H9 (cell line): ENCODE data around the gene GRID2. TPM values are rescaled to one million over a fixed set of nuclear protein-coding genes. Genes with fewer than 3 reads are reported as not detected.

ENCODE experiments used
- DNase-seq: peaks from one replicate; pipeline ENCODE4 v3.0.0-alpha.2; 2017
- H2AFZ ChIP-seq: one replicate; pipeline ENCODE4 v1.6.1; 2013; ENCODE audit warnings: mild to moderate bottlenecking, low read length, control low read depth, moderate library complexity
- H2AK5ac ChIP-seq: 2 replicates; pipeline ENCODE4 v1.6.1; 2013; ENCODE audit warnings: low read length, control low read depth, mixed read lengths; ENCODE audit not compliant: insufficient read length
- H2BK120ac ChIP-seq: one replicate; pipeline ENCODE4 v1.6.1; 2013; ENCODE audit warnings: low read depth, mild to moderate bottlenecking, low read length, control low read depth, inconsistent platforms; ENCODE audit not compliant: poor library complexity, severe bottlenecking
- H2BK12ac ChIP-seq: 2 replicates; pipeline ENCODE4 v1.6.1; 2013; ENCODE audit warnings: low read length, control low read depth, mixed read lengths, low read depth; ENCODE audit not compliant: insufficient read length
- H2BK15ac ChIP-seq: 2 replicates; pipeline ENCODE4 v1.6.1; 2013; ENCODE audit warnings: low read depth, low read length, control low read depth
- H2BK20ac ChIP-seq: one replicate; pipeline ENCODE4 v1.6.1; 2013; ENCODE audit warnings: low read depth, mild to moderate bottlenecking, low read length, control low read depth, inconsistent platforms; ENCODE audit not compliant: poor library complexity, severe bottlenecking
- H2BK5ac ChIP-seq: 2 replicates; pipeline ENCODE4 v1.6.1; 2013; ENCODE audit warnings: low read length, control low read depth, mixed read lengths; ENCODE audit not compliant: insufficient read length
- H3K14ac ChIP-seq: 2 replicates; pipeline ENCODE4 v1.6.1; 2013; ENCODE audit warnings: low read length, control low read depth; ENCODE audit not compliant: insufficient read depth
- H3K18ac ChIP-seq: 2 replicates; pipeline ENCODE4 v1.6.1; 2013; ENCODE audit warnings: low read depth, mild to moderate bottlenecking, mixed read lengths, low read length, control low read depth; ENCODE audit not compliant: insufficient read length
- H3K23ac ChIP-seq: 2 replicates; pipeline ENCODE4 v1.6.1; 2013; ENCODE audit warnings: low read length, control low read depth, mixed read lengths, low read depth; ENCODE audit not compliant: insufficient read length
- H3K23me2 ChIP-seq: 2 replicates; pipeline ENCODE4 v1.6.1; 2013; ENCODE audit warnings: low read depth, mild to moderate bottlenecking, mixed read lengths, low read length, control low read depth; ENCODE audit not compliant: insufficient read length, poor library complexity, severe bottlenecking
- H3K27ac ChIP-seq: 2 replicates; pipeline ENCODE4 v1.5.1; 2013; ENCODE audit warnings: low read length, control low read depth, mixed read lengths, low read depth; ENCODE audit not compliant: insufficient read length
- H3K27me3 ChIP-seq: 2 replicates; pipeline ENCODE4 v1.6.1; 2013; ENCODE audit warnings: low read length, control low read depth, inconsistent platforms; ENCODE audit not compliant: insufficient read depth
- H3K4ac ChIP-seq: 2 replicates; pipeline ENCODE4 v1.6.1; 2013; ENCODE audit warnings: low read depth, mild to moderate bottlenecking, control low read depth, inconsistent platforms, low read length, moderate library complexity
- H3K4me1 ChIP-seq: 2 replicates; pipeline ENCODE4 v1.6.1; 2013; ENCODE audit warnings: low read length, control low read depth, inconsistent platforms; ENCODE audit not compliant: insufficient read depth
- H3K4me2 ChIP-seq: 2 replicates; pipeline ENCODE4 v1.6.1; 2013; ENCODE audit warnings: low read length, control low read depth, mixed read lengths; ENCODE audit not compliant: insufficient read length, insufficient read depth
- H3K56ac ChIP-seq: 2 replicates; pipeline ENCODE4 v1.6.1; 2013; ENCODE audit warnings: low read depth, mild to moderate bottlenecking, mixed read lengths, low read length, control low read depth; ENCODE audit not compliant: insufficient read length
- H3K79me1 ChIP-seq: 2 replicates; pipeline ENCODE4 v1.6.1; 2013; ENCODE audit warnings: low read depth, mild to moderate bottlenecking, moderate library complexity, low read length, control low read depth, inconsistent platforms; ENCODE audit not compliant: insufficient read depth, poor library complexity, severe bottlenecking
- H3K79me2 ChIP-seq: 2 replicates; pipeline ENCODE4 v1.6.1; 2013; ENCODE audit warnings: low read length, control low read depth, inconsistent platforms; ENCODE audit not compliant: insufficient read depth
- H3K9ac ChIP-seq: 2 replicates; pipeline ENCODE4 v1.6.1; 2013; ENCODE audit warnings: low read length, control low read depth, mixed read lengths; ENCODE audit not compliant: insufficient read length; ENCODE audit errors: extremely low read depth
- H3K9me3 ChIP-seq: one replicate; pipeline ENCODE4 v1.6.1; 2013; ENCODE audit warnings: low read depth, low read length, inconsistent platforms; ENCODE audit not compliant: control insufficient read depth
- H3T11ph ChIP-seq: one replicate; pipeline ENCODE4 v1.6.1; 2013; ENCODE audit warnings: mild to moderate bottlenecking, low read length, control low read depth, inconsistent platforms
- H4K20me1 ChIP-seq: one replicate; pipeline ENCODE4 v1.6.1; 2013; ENCODE audit not compliant: control insufficient read depth, insufficient read length, insufficient read depth
- H4K5ac ChIP-seq: 2 replicates; pipeline ENCODE4 v1.6.1; 2013; ENCODE audit warnings: low read depth, mild to moderate bottlenecking, mixed read lengths, low read length, control low read depth; ENCODE audit not compliant: insufficient read length
- H4K8ac ChIP-seq: replicated peaks from 2 replicates; pipeline ENCODE4 v1.6.1; 2013; ENCODE audit warnings: low read length, control low read depth, mixed read lengths, low read depth; ENCODE audit not compliant: insufficient read length
- H4K91ac ChIP-seq: 2 replicates; pipeline ENCODE4 v1.6.1; 2013; ENCODE audit warnings: low read depth, mild to moderate bottlenecking, moderate library complexity, mixed read lengths, low read length, control low read depth; ENCODE audit not compliant: insufficient read length
- H3K27ac Mint-ChIP-seq, 3 experiments: 2 replicates in 2 of 3; 3 replicates in 1 of 3; pipeline ENCODE4 v1.8.0; 2020 to 2021; ENCODE audit warnings: mixed read lengths in 3 of 3, mild to moderate bottlenecking in 1 of 3, moderate library complexity in 1 of 3
- H3K27me3 Mint-ChIP-seq: 2 replicates; pipeline ENCODE4 v1.8.0; 2021; ENCODE audit warnings: low read depth, mild to moderate bottlenecking, moderate library complexity, mixed read lengths
- H3K36me3 Mint-ChIP-seq, 3 experiments: 2 replicates in 2 of 3; 3 replicates in 1 of 3; pipeline ENCODE4 v1.8.0; 2020 to 2021; ENCODE audit warnings: low read depth in 3 of 3, mixed read lengths in 3 of 3; ENCODE audit not compliant: insufficient read depth in 1 of 3
- H3K4me1 Mint-ChIP-seq, 2 experiments: 2 replicates each; pipeline ENCODE4 v1.8.0; 2020; ENCODE audit warnings: mixed read lengths in 2 of 2
- H3K4me3 Mint-ChIP-seq, 2 experiments: 2 replicates in 1 of 2; 3 replicates in 1 of 2; pipeline ENCODE4 v1.8.0; 2020 to 2021; ENCODE audit warnings: mild to moderate bottlenecking in 2 of 2, mixed read lengths in 2 of 2, moderate library complexity in 1 of 2
- H3K9me3 Mint-ChIP-seq, 2 experiments: 2 replicates in 1 of 2; 3 replicates in 1 of 2; pipeline ENCODE4 v1.8.0; 2020; ENCODE audit warnings: mild to moderate bottlenecking in 2 of 2, mixed read lengths in 2 of 2, moderate library complexity in 1 of 2
- WGBS: extraction: QIAGEN DNeasy Blood & Tissue Kit; methylation state at CpG from one replicate; pipeline ENCODE4 v1.1.7; 2013; ENCODE audit warnings: missing lambda C conversion rate, low lambda C conversion rate, mixed read lengths; ENCODE audit not compliant: insufficient read length; ENCODE audit errors: extremely low coverage; 5-methylcytosine and 5-hydroxymethylcytosine counted together
- total RNA-seq: library from RNA; stranded (reverse); gene quantifications from 2 replicates; pipeline ENCODE4 v1.2.1, GENCODE V29; 2021
- TF ChIP-seq, protein P1 (sequence below): fragments of 200-600 bp; sonication (generic); conservative IDR thresholded peaks from 3 replicates; pipeline ENCODE4 v1.8.0; 2021; ENCODE audit warnings: antibody characterized with exemption, mild to moderate bottlenecking

GRID2 gene
- total RNA-seq, 1 experiment from 2014 or later: 21.8 TPM

DNA sequence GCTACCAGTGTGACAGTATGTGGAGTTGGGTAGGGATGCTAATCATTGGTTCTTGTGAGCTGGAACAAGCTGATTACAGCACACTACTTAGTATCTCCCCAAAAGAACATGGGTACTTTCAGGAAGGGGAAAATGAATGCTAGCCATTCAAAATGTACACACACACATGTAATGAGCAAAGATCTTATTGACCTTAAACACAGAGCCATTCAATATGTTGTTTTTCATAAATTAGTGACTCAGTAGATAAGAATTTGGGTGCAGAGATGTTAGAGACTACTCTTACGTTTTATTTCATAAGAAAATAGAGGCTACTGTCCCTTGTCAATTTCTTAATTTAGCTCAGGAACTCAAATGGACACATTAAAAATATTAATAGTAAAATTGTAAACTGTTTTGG is 1015.3 kb downstream of the GRID2 start:
- Mint-ChIP-seq H3K4me3 (no peak overlapping the region), H3K9me3 (peaks cover 8 to 12% of the 10 kb centered on the region in 2 experiments; a peak in 4 of 5 replicates), H3K27me3 (no peaks in the 10 kb centered on the region), H3K27ac (no peak overlapping the region), H3K4me1 (peaks cover 6 to 9% of the 10 kb centered on the region in 2 experiments), H3K36me3 (peaks cover 0 to 6% (median 4%) of the 10 kb centered on the region in 3 experiments; a peak in 3 of 7 replicates)
- H3K9me3 ChIP-seq: no peaks in the 10 kb centered on the region
- no peak overlapping the region for H3K18ac ChIP-seq
- H2BK20ac ChIP-seq: no peak overlapping the region
- TF ChIP-seq, protein P1, sequence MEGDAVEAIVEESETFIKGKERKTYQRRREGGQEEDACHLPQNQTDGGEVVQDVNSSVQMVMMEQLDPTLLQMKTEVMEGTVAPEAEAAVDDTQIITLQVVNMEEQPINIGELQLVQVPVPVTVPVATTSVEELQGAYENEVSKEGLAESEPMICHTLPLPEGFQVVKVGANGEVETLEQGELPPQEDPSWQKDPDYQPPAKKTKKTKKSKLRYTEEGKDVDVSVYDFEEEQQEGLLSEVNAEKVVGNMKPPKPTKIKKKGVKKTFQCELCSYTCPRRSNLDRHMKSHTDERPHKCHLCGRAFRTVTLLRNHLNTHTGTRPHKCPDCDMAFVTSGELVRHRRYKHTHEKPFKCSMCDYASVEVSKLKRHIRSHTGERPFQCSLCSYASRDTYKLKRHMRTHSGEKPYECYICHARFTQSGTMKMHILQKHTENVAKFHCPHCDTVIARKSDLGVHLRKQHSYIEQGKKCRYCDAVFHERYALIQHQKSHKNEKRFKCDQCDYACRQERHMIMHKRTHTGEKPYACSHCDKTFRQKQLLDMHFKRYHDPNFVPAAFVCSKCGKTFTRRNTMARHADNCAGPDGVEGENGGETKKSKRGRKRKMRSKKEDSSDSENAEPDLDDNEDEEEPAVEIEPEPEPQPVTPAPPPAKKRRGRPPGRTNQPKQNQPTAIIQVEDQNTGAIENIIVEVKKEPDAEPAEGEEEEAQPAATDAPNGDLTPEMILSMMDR: no peak
- no peak overlapping the region for H3K4me2 ChIP-seq
- H3K56ac ChIP-seq: no peak overlapping the region
- no peaks in the 10 kb centered on the region for H3K79me2 ChIP-seq
- no peak overlapping the region for H3K27ac ChIP-seq
- no peak overlapping the region for H3K4ac ChIP-seq
- no peak overlapping the region for H2BK12ac ChIP-seq
- no peak overlapping the region for H3K9ac ChIP-seq
- no peak overlapping the region for H3K23ac ChIP-seq
- H2BK5ac ChIP-seq: no peak overlapping the region
- H3K27me3 ChIP-seq: no peaks in the 10 kb centered on the region
- H2BK120ac ChIP-seq: no peak overlapping the region
- no CpG with 5 or more reads among the region's 1 CpG for WGBS
- H2AK5ac ChIP-seq: no peak overlapping the region
- H3K79me1 ChIP-seq: no peaks in the 10 kb centered on the region
- no peak overlapping the region for H2BK15ac ChIP-seq
- H4K20me1 ChIP-seq: no peaks in the 10 kb centered on the region
- H4K5ac ChIP-seq: no peak overlapping the region
- no peak overlapping the region for H3T11ph ChIP-seq
- no peak for DNase-seq
- H3K14ac ChIP-seq: no peak overlapping the region
- H3K4me1 ChIP-seq: no peaks in the 10 kb centered on the region
- H3K23me2 ChIP-seq: no peaks in the 10 kb centered on the region
- H4K8ac ChIP-seq: no peak overlapping the region
- no peak overlapping the region for H4K91ac ChIP-seq
- no peak overlapping the region for H2AFZ ChIP-seq
